SK-N-SH treated with all-trans-retinoic acid at 6 μM for 48 hours (cell line): ENCODE measurements around the gene ALOX15B.

Source experiments
- ATAC-seq: fragments of 200-7000 bp; cut with Tn5 transposase; 3 replicates; pipeline ENCODE4 v1.9.1; 2020; ENCODE audit warnings: mild to moderate bottlenecking, moderate library complexity
- ARNTL ChIP-seq: fragments of 450-650 bp; formaldehyde crosslinking; IDR thresholded peaks from 2 replicates; pipeline ENCODE4 v1.5.0; 2020; ENCODE audit warnings: low read depth, mild to moderate bottlenecking, moderate library complexity, borderline replicate concordance
- BACH2 ChIP-seq: fragments of 250-450 bp; sonication (Bioruptor Pico); IDR thresholded peaks from 2 replicates; pipeline ENCODE4 v1.9.0; 2021; ENCODE audit warnings: mild to moderate bottlenecking, borderline replicate concordance
- CSDC2 ChIP-seq: fragments of 250-450 bp; sonication (Bioruptor Pico); IDR thresholded peaks from 2 replicates; pipeline ENCODE4 v1.5.0; 2020; ENCODE audit warnings: mild to moderate bottlenecking, moderate library complexity
- CSRNP3 ChIP-seq: fragments of 250-450 bp; sonication (Bioruptor Pico); IDR thresholded peaks from 2 replicates; pipeline ENCODE4 v1.5.1; 2021; ENCODE audit warnings: mild to moderate bottlenecking, moderate library complexity
- ESRRG ChIP-seq: fragments of 250-450 bp; sonication (Bioruptor Pico); IDR thresholded peaks from 2 replicates; pipeline ENCODE4 v1.6.1; 2021; ENCODE audit warnings: mild to moderate bottlenecking
- GLIS3 ChIP-seq: fragments of 250-450 bp; sonication (Bioruptor Pico); IDR thresholded peaks from 2 replicates; pipeline ENCODE4 v1.5.0; 2020; ENCODE audit warnings: mild to moderate bottlenecking, moderate library complexity
- OSR1 ChIP-seq: fragments of 250-450 bp; sonication (Bioruptor Pico); IDR thresholded peaks from 2 replicates; pipeline ENCODE4 v1.8.0; 2022; ENCODE audit warnings: moderate library complexity, mild to moderate bottlenecking, inconsistent platforms
- PATZ1 ChIP-seq: fragments of 250-450 bp; sonication (Bioruptor Pico); IDR thresholded peaks from 2 replicates; pipeline ENCODE4 v1.8.0; 2020; ENCODE audit warnings: mild to moderate bottlenecking, moderate library complexity, borderline replicate concordance
- PPARA ChIP-seq: fragments of 250-450 bp; sonication (Bioruptor Pico); IDR thresholded peaks from 2 replicates; pipeline ENCODE4 v1.5.0; 2020; ENCODE audit warnings: mild to moderate bottlenecking, borderline replicate concordance
- SNAI2 ChIP-seq: fragments of 250-450 bp; sonication (Bioruptor Pico); IDR thresholded peaks from 2 replicates; pipeline ENCODE4 v1.5.0; 2020; ENCODE audit warnings: mild to moderate bottlenecking, moderate library complexity
- TCF4 ChIP-seq: fragments of 250-450 bp; sonication (Bioruptor Pico); IDR thresholded peaks from 2 replicates; pipeline ENCODE4 v1.8.0; 2021; ENCODE audit warnings: mild to moderate bottlenecking, moderate library complexity, borderline replicate concordance
- TOX ChIP-seq: fragments of 250-450 bp; sonication (Bioruptor Pico); IDR thresholded peaks from 2 replicates; pipeline ENCODE4 v1.8.0; 2021; ENCODE audit warnings: mild to moderate bottlenecking, moderate library complexity, borderline replicate concordance
- TSHZ2 ChIP-seq: fragments of 250-450 bp; sonication (Bioruptor Pico); IDR thresholded peaks from 2 replicates; pipeline ENCODE4 v1.5.0; 2020; ENCODE audit warnings: mild to moderate bottlenecking, moderate library complexity
- ZC3H10 ChIP-seq: fragments of 250-450 bp; sonication (Bioruptor Pico); IDR thresholded peaks from 2 replicates; pipeline ENCODE4 v1.5.1; 2021; ENCODE audit warnings: mild to moderate bottlenecking, moderate library complexity
- ZFP3 ChIP-seq: fragments of 250-450 bp; sonication (Bioruptor Pico); IDR thresholded peaks from 2 replicates; pipeline ENCODE4 v1.5.0; 2020; ENCODE audit warnings: mild to moderate bottlenecking, moderate library complexity
- ZNF70 ChIP-seq: fragments of 450-650 bp; formaldehyde crosslinking; IDR thresholded peaks from 2 replicates; pipeline ENCODE4 v1.5.0; 2020; ENCODE audit warnings: mild to moderate bottlenecking, moderate library complexity
- ZNF8 ChIP-seq: fragments of 450-650 bp; formaldehyde crosslinking; IDR thresholded peaks from 2 replicates; pipeline ENCODE4 v1.5.0; 2020; ENCODE audit warnings: mild to moderate bottlenecking, moderate library complexity
- TF ChIP-seq, protein P1 (sequence below): fragments of 250-450 bp; sonication (Bioruptor Pico); IDR thresholded peaks from 2 replicates; pipeline ENCODE4 v1.5.1; 2020; ENCODE audit warnings: low read depth, mild to moderate bottlenecking, moderate library complexity
- TF ChIP-seq, protein P2 (sequence below): fragments of 250-450 bp; sonication (Bioruptor Pico); IDR thresholded peaks from 2 replicates; pipeline ENCODE4 v1.8.0; 2021; ENCODE audit warnings: low read depth, mild to moderate bottlenecking, moderate library complexity, borderline replicate concordance

The ALOX15B gene

DNA sequence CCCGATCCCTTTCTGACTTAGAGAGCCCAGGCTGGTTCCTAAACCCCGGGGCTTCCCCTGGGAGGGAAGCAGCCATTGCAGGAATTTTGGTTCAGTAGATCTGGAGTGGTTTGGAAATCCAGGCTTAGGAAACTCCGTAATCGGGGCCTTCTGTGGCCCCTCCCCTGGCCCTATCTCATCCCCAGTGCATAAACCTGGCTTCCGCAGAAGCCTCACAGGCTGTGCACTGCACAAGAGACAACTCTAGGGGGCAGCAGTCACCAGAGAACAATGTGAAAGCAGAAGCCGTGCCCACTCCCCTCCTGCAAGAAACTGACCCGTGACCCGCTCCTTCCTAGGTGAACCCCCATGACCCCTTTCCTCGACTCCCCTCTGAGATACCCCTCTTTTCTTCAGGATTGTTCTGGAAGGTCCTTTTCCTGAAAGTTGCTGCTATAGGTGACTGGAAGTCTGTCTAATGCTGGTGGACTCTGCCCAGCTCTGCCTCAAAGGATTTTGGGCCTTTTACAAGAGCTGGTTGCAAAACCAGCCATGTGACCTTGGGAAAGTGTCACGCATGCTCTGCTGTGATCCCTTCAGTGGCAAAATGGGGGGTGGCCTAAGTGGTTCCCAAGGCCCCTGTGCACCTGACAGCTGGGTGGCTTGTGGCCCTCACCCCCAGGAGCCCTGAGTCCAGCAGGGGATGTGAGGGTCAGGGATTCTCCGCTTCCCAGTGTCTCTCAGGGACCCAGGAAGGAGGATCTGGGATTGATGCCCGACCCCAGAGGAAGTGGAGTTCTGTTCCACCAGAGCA lies 22.0 kb upstream of the ALOX15B start:
- ATAC-seq, result peak; percentile 93
- TF ChIP-seq BACH2 (no peak), TSHZ2 (no peak), ARNTL (CRISPR knock-in tag) (no peak), OSR1 (no peak), PPARA (CRISPR knock-in tag) (no peak), ZC3H10 (CRISPR knock-in tag) (no peak), PATZ1 (no peak), TOX (CRISPR knock-in tag) (no peak), SNAI2 (CRISPR knock-in tag) (no peak), ZNF70 (no peak), TCF4 (no peak), ZFP3 (CRISPR knock-in tag) (no peak), CSDC2 (CRISPR knock-in tag) (no peak), GLIS3 (no peak), CSRNP3 (CRISPR knock-in tag) (no peak), ESRRG (CRISPR knock-in tag) (no peak)
- TF ChIP-seq, protein P1, sequence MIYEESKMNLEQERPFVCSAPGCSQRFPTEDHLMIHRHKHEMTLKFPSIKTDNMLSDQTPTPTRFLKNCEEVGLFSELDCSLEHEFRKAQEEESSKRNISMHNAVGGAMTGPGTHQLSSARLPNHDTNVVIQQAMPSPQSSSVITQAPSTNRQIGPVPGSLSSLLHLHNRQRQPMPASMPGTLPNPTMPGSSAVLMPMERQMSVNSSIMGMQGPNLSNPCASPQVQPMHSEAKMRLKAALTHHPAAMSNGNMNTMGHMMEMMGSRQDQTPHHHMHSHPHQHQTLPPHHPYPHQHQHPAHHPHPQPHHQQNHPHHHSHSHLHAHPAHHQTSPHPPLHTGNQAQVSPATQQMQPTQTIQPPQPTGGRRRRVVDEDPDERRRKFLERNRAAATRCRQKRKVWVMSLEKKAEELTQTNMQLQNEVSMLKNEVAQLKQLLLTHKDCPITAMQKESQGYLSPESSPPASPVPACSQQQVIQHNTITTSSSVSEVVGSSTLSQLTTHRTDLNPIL (CRISPR knock-in tag), result no peak
- TF ChIP-seq, protein P2, sequence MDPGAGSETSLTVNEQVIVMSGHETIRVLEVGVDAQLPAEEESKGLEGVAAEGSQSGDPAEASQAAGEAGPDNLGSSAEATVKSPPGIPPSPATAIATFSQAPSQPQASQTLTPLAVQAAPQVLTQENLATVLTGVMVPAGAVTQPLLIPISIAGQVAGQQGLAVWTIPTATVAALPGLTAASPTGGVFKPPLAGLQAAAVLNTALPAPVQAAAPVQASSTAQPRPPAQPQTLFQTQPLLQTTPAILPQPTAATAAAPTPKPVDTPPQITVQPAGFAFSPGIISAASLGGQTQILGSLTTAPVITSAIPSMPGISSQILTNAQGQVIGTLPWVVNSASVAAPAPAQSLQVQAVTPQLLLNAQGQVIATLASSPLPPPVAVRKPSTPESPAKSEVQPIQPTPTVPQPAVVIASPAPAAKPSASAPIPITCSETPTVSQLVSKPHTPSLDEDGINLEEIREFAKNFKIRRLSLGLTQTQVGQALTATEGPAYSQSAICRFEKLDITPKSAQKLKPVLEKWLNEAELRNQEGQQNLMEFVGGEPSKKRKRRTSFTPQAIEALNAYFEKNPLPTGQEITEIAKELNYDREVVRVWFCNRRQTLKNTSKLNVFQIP, result no peak
- TF ChIP-seq, all 23 proteins: peak for 0

- no peak for TF ChIP-seq TSHZ2
- no peak for TF ChIP-seq ESRRG (CRISPR knock-in tag)
- no peak for TF ChIP-seq CSDC2 (CRISPR knock-in tag)
- TF ChIP-seq ARNTL (CRISPR knock-in tag), result no peak
- TF ChIP-seq ZC3H10 (CRISPR knock-in tag), result no peak
- no peak for TF ChIP-seq ZNF8 (CRISPR knock-in tag)
- no peak for TF ChIP-seq CSRNP3 (CRISPR knock-in tag)
- TF ChIP-seq, protein P1 (CRISPR knock-in tag), result no peak
- TF ChIP-seq OSR1, result no peak
- ATAC-seq, result no peak
Observed at GRCh38 chr17:8018436-8018835, 20.4 kb upstream of the ALOX15B start.
